CD4-positive, CD25-positive, alpha-beta regulatory T cell (primary cell): ENCODE data around the gene ZG16. TPM values are rescaled to one million over a fixed set of nuclear protein-coding genes. Genes with fewer than 3 reads are reported as not detected.
"Not testable (repeated sequence)": the region's sequence is repeated elsewhere in the genome, so short reads cannot be mapped to it uniquely, and the experiment has no call there.

Experiments used
- ATAC-seq, 2 donors: fragments of 150-1000 bp; cut with Tn5 transposase; one replicate each; pipeline ENCODE4 v1.10.0; 2021; ENCODE audit warnings: low read depth in 2 of 2, moderate number of reproducible peaks in 2 of 2, moderate library complexity in 1 of 2
- DNase-seq, 3 donors: peaks; one replicate each; pipeline versions ENCODE4 v3.0.0 to v3.0.0-alpha.2; 2012 to 2022; ENCODE audit warnings: mixed read lengths in 1 of 3
- H3K27ac ChIP-seq: one replicate; pipeline ENCODE4 v1.7.0; 2013; ENCODE audit warnings: mild to moderate bottlenecking, low read length; ENCODE audit not compliant: insufficient read depth, poor library complexity, severe bottlenecking
- H3K27me3 ChIP-seq: one replicate; pipeline ENCODE4 v1.7.0; 2013; ENCODE audit warnings: low read length; ENCODE audit not compliant: control insufficient read depth, insufficient read depth
- H3K36me3 ChIP-seq: one replicate; pipeline ENCODE4 v1.7.0; 2013; ENCODE audit warnings: mild to moderate bottlenecking, low read length, moderate library complexity; ENCODE audit not compliant: control insufficient read depth, insufficient read depth
- H3K4me1 ChIP-seq: 2 replicates; pipeline ENCODE4 v1.7.0; 2013; ENCODE audit warnings: mild to moderate bottlenecking, low read length; ENCODE audit not compliant: insufficient read depth, control insufficient read depth, poor library complexity, severe bottlenecking
- H3K4me3 ChIP-seq: one replicate; pipeline ENCODE4 v1.7.0; 2013; ENCODE audit warnings: low read depth, mild to moderate bottlenecking, low read length, moderate library complexity
- H3K9me3 ChIP-seq, 2 experiments: 1 replicate in 1 of 2; 2 replicates in 1 of 2; pipeline ENCODE4 v1.7.0; 2013; ENCODE audit warnings: low read length in 2 of 2, mild to moderate bottlenecking in 1 of 2, moderate library complexity in 1 of 2; ENCODE audit not compliant: control insufficient read depth in 2 of 2
- H3K27ac Mint-ChIP-seq, 3 donors: one replicate each; pipeline ENCODE4 v1.8.0; 2020 to 2022; ENCODE audit warnings: mild to moderate bottlenecking in 3 of 3, mixed read lengths in 3 of 3, moderate library complexity in 2 of 3
- H3K27me3 Mint-ChIP-seq: one replicate; pipeline ENCODE4 v1.8.0; 2022; ENCODE audit warnings: mild to moderate bottlenecking, mixed read lengths
- H3K36me3 Mint-ChIP-seq: one replicate; pipeline ENCODE4 v1.8.0; 2020; ENCODE audit warnings: mixed read lengths
- H3K4me1 Mint-ChIP-seq, 4 donors: one replicate each; pipeline ENCODE4 v1.8.0; 2020 to 2022; ENCODE audit warnings: mixed read lengths in 4 of 4, mild to moderate bottlenecking in 1 of 4
- H3K4me3 Mint-ChIP-seq, 4 donors: one replicate each; pipeline ENCODE4 v1.8.0; 2020 to 2022; ENCODE audit warnings: mild to moderate bottlenecking in 4 of 4, mixed read lengths in 4 of 4, moderate library complexity in 3 of 4
- H3K9me3 Mint-ChIP-seq, 7 donors: one replicate each; pipeline ENCODE4 v1.8.0; 2020 to 2022; ENCODE audit warnings: mixed read lengths in 7 of 7, mild to moderate bottlenecking in 3 of 7, moderate library complexity in 2 of 7
- polyA plus RNA-seq, 4 donors: library from polyadenylated mRNA; unstranded; fragments of 300-500 nt; fragmentation: Illumina TruSeq; gene quantifications; one replicate each; pipeline ENCODE4 v1.2.3, GENCODE V29; 2021
- total RNA-seq: library from RNA; stranded (reverse); gene quantifications from one replicate; pipeline ENCODE4 v1.2.3, GENCODE V29; 2022

The ZG16 gene
- total and polyA plus RNA-seq, 5 donors from 2014 or later, result not detected

DNA sequence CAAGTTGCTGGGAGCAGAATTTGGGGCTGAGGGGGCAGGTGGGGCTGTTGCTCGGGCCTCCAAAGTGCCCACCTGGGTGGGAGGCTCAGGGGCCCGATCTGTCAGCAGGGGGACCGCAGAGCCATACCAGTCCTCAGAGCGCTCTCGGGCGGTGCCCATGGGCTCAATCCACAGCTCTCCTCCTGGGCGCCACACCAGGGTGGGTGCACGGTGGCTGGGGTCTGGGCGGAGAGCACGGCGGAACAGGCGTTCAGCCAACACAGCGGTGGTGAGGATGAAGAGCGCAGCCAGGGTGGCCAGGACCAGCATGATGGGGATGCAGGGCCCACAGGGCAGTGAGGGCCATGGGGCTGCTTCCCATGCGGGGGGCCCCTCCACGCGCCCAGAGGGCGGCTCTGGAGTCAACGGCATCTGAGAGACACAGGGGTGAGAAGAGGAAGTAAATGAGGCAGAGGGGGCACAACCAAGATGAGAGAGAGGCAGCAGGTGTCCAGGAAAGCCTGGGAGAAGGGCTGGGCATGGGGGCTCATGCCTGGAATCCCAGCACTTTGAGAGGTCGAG lies 33.4 kb upstream of the ZG16 start:
- Histone ChIP-seq H3K27me3 (no peaks in the 10 kb centered on the region), H3K4me3 (peak overlapping the region; percentile 83), H3K4me1 (peaks cover 81% of the 10 kb centered on the region), H3K9me3 (no peaks in the 10 kb centered on the region), H3K27ac (peak overlapping the region; percentile 95), H3K36me3 (peaks cover 34% of the 10 kb centered on the region)
- H3K27ac Mint-ChIP-seq, result peak overlapping the region; percentile 99 to 100 (median 99)
- ATAC-seq (no peak), DNase-seq (no peak)
- peaks cover 5% of the 10 kb centered on the region for H3K27me3 Mint-ChIP-seq
- peaks cover 11 to 85% (median 52%) of the 10 kb centered on the region in 4 donors for H3K4me1 Mint-ChIP-seq
- H3K9me3 Mint-ChIP-seq, result peaks cover 0 to 2% (median 0%) of the 10 kb centered on the region in 7 donors
- peaks cover 58% of the 10 kb centered on the region for H3K36me3 Mint-ChIP-seq
- peak overlapping the region; percentile 89 to 99 (median 96) for H3K4me3 Mint-ChIP-seq

DNA sequence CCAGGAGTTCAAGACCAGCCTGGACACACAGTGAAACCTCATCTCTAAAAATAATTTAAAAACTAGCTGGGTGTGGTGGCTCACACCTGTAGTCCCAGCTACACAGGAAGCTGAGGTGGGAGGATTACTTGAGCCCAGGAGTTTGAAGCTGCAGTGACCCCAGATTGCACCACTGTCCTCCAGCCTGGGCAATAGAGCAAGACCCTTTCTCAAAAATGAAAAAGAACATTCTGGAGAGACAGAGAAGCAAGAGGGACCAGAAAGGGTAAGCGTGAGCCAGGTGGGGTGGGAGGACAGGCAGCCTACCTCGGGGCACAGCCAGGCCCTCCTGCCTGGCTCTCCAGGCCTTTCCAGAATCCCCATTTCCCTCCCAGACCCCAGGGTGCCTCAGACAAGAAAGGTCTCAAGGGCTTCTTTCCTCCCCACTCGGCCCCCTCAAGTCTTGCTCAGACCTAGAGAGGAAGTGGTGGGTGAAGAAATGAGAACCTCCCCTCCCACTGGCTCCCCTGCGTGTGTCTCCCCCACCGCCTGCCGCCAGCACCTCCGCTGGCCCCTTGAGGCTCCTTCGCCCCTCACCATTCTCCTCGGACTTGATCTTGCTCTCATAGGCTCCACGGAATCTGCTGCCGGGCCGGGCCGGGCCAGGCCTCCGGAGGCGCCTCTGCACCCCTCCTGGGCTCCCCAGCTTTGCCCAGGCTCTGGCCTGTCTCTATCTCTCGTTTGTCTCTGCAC lies 32.8 kb upstream of the ZG16 start:
- H3K27ac Mint-ChIP-seq, result peak overlapping the region; percentile 99 to 100 (median 99)
- peaks cover 80% of the 10 kb centered on the region for H3K4me1 ChIP-seq
- peak; percentile 50 to 57 for ATAC-seq

DNA sequence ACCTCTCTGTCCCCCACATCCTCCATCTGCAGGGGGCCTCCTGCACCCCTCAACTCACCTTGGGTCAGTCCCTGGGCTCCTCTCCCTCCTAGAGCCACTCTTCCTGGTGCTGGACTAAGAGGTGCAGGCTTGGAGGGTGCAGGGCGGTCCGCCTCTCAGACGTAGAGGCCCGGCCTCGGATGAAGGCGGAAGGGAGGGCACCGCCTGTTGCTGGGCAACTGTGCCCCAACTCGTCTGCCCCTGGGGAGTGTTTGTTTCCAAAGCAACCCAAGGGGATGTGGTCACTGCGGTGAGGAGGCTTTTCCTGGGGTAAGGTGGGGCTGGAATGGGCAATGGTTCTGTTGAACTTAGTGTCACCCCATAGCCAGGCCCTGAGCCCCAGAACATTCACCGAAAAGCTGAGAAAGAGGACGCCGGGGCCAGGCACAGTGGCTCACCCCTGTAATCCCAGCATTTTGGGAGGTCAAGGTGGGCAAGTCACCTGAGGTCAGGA lies 32.2 kb upstream of the ZG16 start, which contains the start of gene C16orf54:
C16orf54 (minus strand) TSS at position 138 of the 493 bp plus-strand sequence. CDS start 1,039 bp downstream, outside the sequence.
- peaks cover 74% of the 10 kb centered on the region for H3K4me1 ChIP-seq
- peaks cover 34% of the 10 kb centered on the region for H3K36me3 ChIP-seq
- no peaks in the 10 kb centered on the region for H3K27me3 ChIP-seq
- Mint-ChIP-seq H3K27ac (peak within 1 kb of the TSS; percentile 99 to 100 (median 99)), H3K4me3 (peak within 1 kb of the TSS; percentile 89 to 99 (median 96)), H3K4me1 (peaks cover 10 to 75% (median 44%) of the 10 kb centered on the region in 4 donors), H3K36me3 (peaks cover 47% of the 10 kb centered on the region), H3K9me3 (peaks cover 0 to 2% (median 0%) of the 10 kb centered on the region in 7 donors), H3K27me3 (peaks cover 5% of the 10 kb centered on the region)
- H3K4me3 ChIP-seq, result peak within 1 kb of the TSS; percentile 83
- DNase-seq (peak; percentile 86 to 97 (median 96)), ATAC-seq (peak; percentile 88 to 90)
- H3K27ac ChIP-seq, result peak within 1 kb of the TSS; percentile 95
- H3K9me3 ChIP-seq, result no peaks in the 10 kb centered on the region

More for the DNA sequence above, 32.8 kb upstream of the ZG16 start:
- H3K4me3 Mint-ChIP-seq, result peak overlapping the region; percentile 89 to 99 (median 96)
- peak; percentile 21 to 75 (median 35) for DNase-seq
- peak overlapping the region; percentile 83 for H3K4me3 ChIP-seq
- no peaks in the 10 kb centered on the region for H3K27me3 ChIP-seq
- H3K9me3 Mint-ChIP-seq, result peaks cover 0 to 2% (median 0%) of the 10 kb centered on the region in 7 donors
- peaks cover 34% of the 10 kb centered on the region for H3K36me3 ChIP-seq
- H3K9me3 ChIP-seq, result no peaks in the 10 kb centered on the region
- peaks cover 5% of the 10 kb centered on the region for H3K27me3 Mint-ChIP-seq
- peaks cover 51% of the 10 kb centered on the region for H3K36me3 Mint-ChIP-seq
- peaks cover 11 to 81% (median 49%) of the 10 kb centered on the region in 4 donors for H3K4me1 Mint-ChIP-seq
- H3K27ac ChIP-seq, result peak overlapping the region; percentile 95

DNA sequence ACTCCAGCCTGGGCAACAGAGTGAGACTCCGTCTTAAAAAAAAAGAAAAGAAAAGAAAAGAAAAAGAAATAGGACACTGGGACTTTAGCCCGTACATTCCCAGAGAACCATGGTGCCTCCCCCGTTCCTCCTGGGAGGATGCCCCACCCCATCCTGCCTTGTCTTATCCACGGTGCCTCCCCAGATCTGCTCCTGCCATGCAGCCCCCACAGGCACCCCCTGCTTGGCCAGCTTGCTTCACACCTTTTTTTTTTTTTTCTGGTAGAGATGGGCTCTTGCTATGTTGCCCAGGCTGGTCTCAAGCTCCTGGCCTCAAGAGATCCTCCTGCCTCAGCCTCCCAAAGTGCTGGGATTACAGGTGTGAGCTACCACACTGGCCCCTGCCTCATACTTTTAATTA lies 31.5 kb upstream of the ZG16 start:
- Histone ChIP-seq H3K4me3 (peak overlapping the region; percentile 83), H3K27ac (peak overlapping the region; percentile 95), H3K36me3 (peaks cover 29% of the 10 kb centered on the region), H3K4me1 (peaks cover 68% of the 10 kb centered on the region)
- Mint-ChIP-seq H3K4me3 (peak overlapping the region; percentile 89 to 99 (median 96)), H3K27ac (peak overlapping the region; percentile 99 to 100 (median 99)), H3K4me1 (peaks cover 7 to 72% (median 38%) of the 10 kb centered on the region in 4 donors), H3K36me3 (peaks cover 41% of the 10 kb centered on the region)
- ATAC-seq, H3K9me3 ChIP-seq, DNase-seq, H3K9me3 Mint-ChIP-seq, H3K27me3 ChIP-seq, H3K27me3 Mint-ChIP-seq: not testable (repeated sequence)

DNA sequence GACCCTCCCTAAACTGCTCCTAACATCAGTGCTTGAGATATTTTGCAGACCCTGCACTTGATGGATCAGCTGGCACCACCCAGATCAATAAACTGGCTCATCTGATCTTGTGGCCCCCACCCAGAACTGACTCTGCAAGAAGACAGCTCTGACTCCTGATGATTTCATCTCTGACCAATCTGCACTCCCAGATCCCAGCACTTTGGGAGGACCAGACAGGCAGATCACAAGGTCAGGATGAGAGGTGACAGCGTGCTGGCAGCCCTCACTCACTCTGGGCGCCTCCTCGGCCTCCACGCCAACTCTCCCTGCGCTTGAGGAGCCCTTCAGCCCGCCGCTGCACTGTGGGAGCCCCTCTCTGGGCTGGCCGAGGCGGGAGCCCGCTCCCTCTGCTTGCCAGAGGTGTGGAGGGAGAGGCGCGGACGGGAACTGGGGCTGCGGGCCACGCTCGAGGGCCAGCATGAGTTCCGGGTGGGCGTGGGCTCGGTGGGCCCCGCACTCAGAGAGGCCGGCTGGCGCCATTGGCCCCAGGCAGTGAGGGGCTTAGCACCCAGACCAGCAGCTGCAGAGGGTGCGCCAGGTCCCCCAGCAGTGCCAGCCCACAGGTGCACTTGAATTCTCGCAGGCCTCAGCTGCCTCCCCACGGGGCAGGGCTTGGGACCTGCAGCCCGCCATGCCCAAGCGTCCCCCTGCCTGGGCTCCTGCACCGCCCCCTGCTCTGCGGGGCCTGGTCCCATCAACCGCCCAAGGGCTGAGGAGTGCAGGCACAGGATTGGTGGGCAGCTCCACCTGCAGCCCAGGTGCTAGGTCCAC lies 29.9 kb upstream of the ZG16 start:
- Mint-ChIP-seq H3K9me3 (peaks cover 0 to 2% (median 0%) of the 10 kb centered on the region in 7 donors), H3K4me3 (peak overlapping the region in 3 of 4 donors; percentile 29 to 79 (median 35)), H3K27me3 (peaks cover 5% of the 10 kb centered on the region), H3K27ac (peak overlapping the region; percentile 20 to 99 (median 43)), H3K4me1 (peaks cover 7 to 55% (median 27%) of the 10 kb centered on the region in 4 donors), H3K36me3 (peaks cover 36% of the 10 kb centered on the region)
- H3K36me3 ChIP-seq, result peaks cover 15% of the 10 kb centered on the region
- peaks cover 52% of the 10 kb centered on the region for H3K4me1 ChIP-seq
- no peak overlapping the region for H3K4me3 ChIP-seq
- H3K9me3 ChIP-seq, result no peaks in the 10 kb centered on the region
- H3K27me3 ChIP-seq, result no peaks in the 10 kb centered on the region
- no peak overlapping the region for H3K27ac ChIP-seq
- DNase-seq (no peak), ATAC-seq (no peak)

DNA sequence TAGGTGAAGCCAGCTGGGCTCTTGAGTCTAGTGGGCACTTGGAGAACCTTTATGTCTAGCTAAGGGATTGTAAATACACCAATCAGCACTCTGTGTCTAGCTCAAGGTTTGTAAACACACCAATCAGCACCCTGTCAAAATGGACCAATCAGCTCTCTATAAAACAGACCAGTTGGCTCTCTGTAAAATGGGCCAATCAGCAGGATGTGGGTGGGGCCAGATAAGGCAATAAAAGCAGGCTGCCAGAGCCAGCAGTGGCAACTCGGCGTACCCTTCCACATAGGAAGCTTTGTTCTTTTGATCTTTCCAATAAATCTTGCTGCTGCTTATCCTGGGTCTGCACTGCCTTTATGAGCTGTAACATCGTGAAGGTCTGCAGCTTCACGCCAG lies 29.3 kb upstream of the ZG16 start:
- H3K27me3 Mint-ChIP-seq, H3K36me3 ChIP-seq, H3K9me3 Mint-ChIP-seq, ATAC-seq, DNase-seq, H3K27ac ChIP-seq, H3K27me3 ChIP-seq, H3K9me3 ChIP-seq, H3K4me3 ChIP-seq: not testable (repeated sequence)
- peaks cover 46% of the 10 kb centered on the region for H3K4me1 ChIP-seq
- H3K4me1 Mint-ChIP-seq, result peaks cover 7 to 52% (median 21%) of the 10 kb centered on the region in 4 donors
- peaks cover 30% of the 10 kb centered on the region for H3K36me3 Mint-ChIP-seq
- peak overlapping the region in 3 of 4 donors; percentile 15 to 79 (median 27) for H3K4me3 Mint-ChIP-seq
- H3K27ac Mint-ChIP-seq, result peak overlapping the region in 2 of 3 donors; percentile 20 to 43

DNA sequence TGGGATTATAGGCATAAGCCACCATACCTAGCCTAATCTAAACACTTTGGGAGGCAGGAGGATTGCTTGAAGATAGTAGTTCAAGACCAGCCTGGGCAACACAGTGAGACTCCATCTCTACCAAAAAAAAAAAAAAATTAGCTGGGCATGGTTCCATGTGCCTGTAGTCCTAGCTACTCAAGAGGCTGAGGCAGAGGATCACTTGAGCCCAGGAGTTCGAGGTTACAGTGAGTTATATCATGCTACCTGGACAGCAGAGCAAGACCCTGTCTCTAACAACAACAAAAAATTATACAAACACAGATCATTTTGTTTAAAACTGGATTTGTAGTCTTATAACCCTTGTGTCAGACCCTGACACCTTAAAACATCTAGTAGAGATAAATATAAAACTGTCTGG lies 24.5 kb upstream of the ZG16 start:
- Histone ChIP-seq H3K4me3 (no peak overlapping the region), H3K27me3 (no peaks in the 10 kb centered on the region), H3K36me3 (peaks cover 5% of the 10 kb centered on the region), H3K4me1 (peaks cover 15% of the 10 kb centered on the region), H3K27ac (no peak overlapping the region), H3K9me3 (no peaks in the 10 kb centered on the region)
- DNase-seq (no peak), ATAC-seq (no peak)
- Mint-ChIP-seq H3K36me3 (peaks cover 6% of the 10 kb centered on the region), H3K27ac (peak overlapping the region in 1 of 3 donors; percentile 82), H3K4me3 (peak overlapping the region in 1 of 4 donors; percentile 19), H3K9me3 (no peaks in the 10 kb centered on the region), H3K27me3 (no peaks in the 10 kb centered on the region), H3K4me1 (peaks cover 6 to 45% (median 13%) of the 10 kb centered on the region in 4 donors)
